Smooth muscle cell (in vitro differentiated cells): ENCODE results near the gene MEPCE. TPM values are rescaled to one million over a fixed set of nuclear protein-coding genes. Genes with fewer than 3 reads are reported as not detected.

Source experiments
- DNase-seq: peaks from one replicate; lab custom pipeline; 2025; ENCODE audit not compliant: unreplicated experiment; lab: John Stamatoyannopoulos, UW
- H2AFZ ChIP-seq: fragments of 200-600 bp; sonication (generic); 2 replicates; pipeline ENCODE4 v1.6.0; 2016; ENCODE audit warnings: antibody characterized with exemption, low read depth, mild to moderate bottlenecking
- H3F3A ChIP-seq: fragments of 200-600 bp; sonication (generic); 2 replicates; pipeline ENCODE4 v1.6.0; 2017; ENCODE audit warnings: antibody characterized with exemption, low read depth
- H3K27ac ChIP-seq: fragments of 200-600 bp; sonication (generic); 2 replicates; pipeline ENCODE4 v1.5.1; 2016; ENCODE audit warnings: low read depth, mild to moderate bottlenecking
- H3K27me3 ChIP-seq: fragments of 200-600 bp; sonication (generic); 2 replicates; pipeline ENCODE4 v1.6.1; 2016; ENCODE audit warnings: low read depth, mild to moderate bottlenecking
- H3K36me3 ChIP-seq: fragments of 200-600 bp; sonication (generic); 2 replicates; pipeline ENCODE4 v1.5.1; 2016; ENCODE audit warnings: low read depth
- H3K4me1 ChIP-seq: fragments of 200-600 bp; sonication (generic); 2 replicates; pipeline ENCODE4 v1.5.1; 2016; ENCODE audit warnings: low read depth
- H3K4me2 ChIP-seq: fragments of 200-600 bp; sonication (generic); 2 replicates; pipeline ENCODE4 v1.6.0; 2016; ENCODE audit warnings: mild to moderate bottlenecking
- H3K4me3 ChIP-seq: fragments of 200-600 bp; sonication (generic); 2 replicates; pipeline ENCODE4 v1.5.1; 2016; ENCODE audit warnings: mild to moderate bottlenecking
- H3K79me2 ChIP-seq: fragments of 200-600 bp; sonication (generic); 2 replicates; pipeline ENCODE4 v1.6.0; 2016; ENCODE audit warnings: low read depth, mild to moderate bottlenecking
- H3K9ac ChIP-seq: fragments of 200-600 bp; sonication (generic); 2 replicates; pipeline ENCODE4 v1.6.0; 2016; ENCODE audit warnings: low read depth
- H3K9me3 ChIP-seq: fragments of 200-600 bp; sonication (generic); replicated peaks from 2 replicates; pipeline ENCODE4 v1.5.1; 2016; ENCODE audit warnings: low read depth
- H4K20me1 ChIP-seq: fragments of 200-600 bp; sonication (generic); 2 replicates; pipeline ENCODE4 v1.6.0; 2016; ENCODE audit warnings: low read depth
- WGBS: methylation state at CpG from one replicate; pipeline ENCODE4 v1.1.7; 2016; ENCODE audit warnings: low lambda C conversion rate; 5-methylcytosine and 5-hydroxymethylcytosine counted together
- polyA plus RNA-seq: library from polyadenylated mRNA; unstranded; fragments of >200 nt; fragmentation: Nextera tagmentation; extraction: Ambion mirVana; gene quantifications from 2 replicates; pipeline ENCODE4 v1.2.1, GENCODE V29; 2016
- total RNA-seq: library from RNA; depleted of rRNA; stranded (reverse); fragments of >200 nt; gene quantifications from 2 replicates; pipeline ENCODE4 v1.2.3, GENCODE V29; 2014
- TF ChIP-seq, protein P1 (sequence below): fragments of 200-600 bp; sonication (generic); IDR thresholded peaks from 2 replicates; pipeline ENCODE4 v1.5.1; 2017; ENCODE audit warnings: borderline replicate concordance, mild to moderate bottlenecking, antibody characterized with exemption; ENCODE audit not compliant: insufficient read depth, poor library complexity, severe bottlenecking

MEPCE gene
- total and polyA plus RNA-seq, 2 experiments from 2014 or later: 14.8 to 19.7 TPM

- H3K4me3 ChIP-seq: no peak overlapping the region
- DNase-seq: no peak
- TF ChIP-seq, protein P1, sequence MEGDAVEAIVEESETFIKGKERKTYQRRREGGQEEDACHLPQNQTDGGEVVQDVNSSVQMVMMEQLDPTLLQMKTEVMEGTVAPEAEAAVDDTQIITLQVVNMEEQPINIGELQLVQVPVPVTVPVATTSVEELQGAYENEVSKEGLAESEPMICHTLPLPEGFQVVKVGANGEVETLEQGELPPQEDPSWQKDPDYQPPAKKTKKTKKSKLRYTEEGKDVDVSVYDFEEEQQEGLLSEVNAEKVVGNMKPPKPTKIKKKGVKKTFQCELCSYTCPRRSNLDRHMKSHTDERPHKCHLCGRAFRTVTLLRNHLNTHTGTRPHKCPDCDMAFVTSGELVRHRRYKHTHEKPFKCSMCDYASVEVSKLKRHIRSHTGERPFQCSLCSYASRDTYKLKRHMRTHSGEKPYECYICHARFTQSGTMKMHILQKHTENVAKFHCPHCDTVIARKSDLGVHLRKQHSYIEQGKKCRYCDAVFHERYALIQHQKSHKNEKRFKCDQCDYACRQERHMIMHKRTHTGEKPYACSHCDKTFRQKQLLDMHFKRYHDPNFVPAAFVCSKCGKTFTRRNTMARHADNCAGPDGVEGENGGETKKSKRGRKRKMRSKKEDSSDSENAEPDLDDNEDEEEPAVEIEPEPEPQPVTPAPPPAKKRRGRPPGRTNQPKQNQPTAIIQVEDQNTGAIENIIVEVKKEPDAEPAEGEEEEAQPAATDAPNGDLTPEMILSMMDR: no peak
- H3F3A ChIP-seq: no peaks in the 10 kb centered on the region
- H3K4me2 ChIP-seq: no peak overlapping the region
- 87% methylated on average over 8 of the region's 8 CpGs for WGBS
- H3K79me2 ChIP-seq: no peaks in the 10 kb centered on the region
- no peaks in the 10 kb centered on the region for H3K9me3 ChIP-seq
- no peaks in the 10 kb centered on the region for H3K27me3 ChIP-seq
- H3K36me3 ChIP-seq: no peaks in the 10 kb centered on the region
- no peak overlapping the region for H3K9ac ChIP-seq
- H3K27ac ChIP-seq: no peak overlapping the region
- H2AFZ ChIP-seq: no peak overlapping the region
- H4K20me1 ChIP-seq: peaks cover 21% of the 10 kb centered on the region
- no peaks in the 10 kb centered on the region for H3K4me1 ChIP-seq
Measured at GRCh38 chr7:100465299-100465698, 35.7 kb downstream of the MEPCE start.

DNA sequence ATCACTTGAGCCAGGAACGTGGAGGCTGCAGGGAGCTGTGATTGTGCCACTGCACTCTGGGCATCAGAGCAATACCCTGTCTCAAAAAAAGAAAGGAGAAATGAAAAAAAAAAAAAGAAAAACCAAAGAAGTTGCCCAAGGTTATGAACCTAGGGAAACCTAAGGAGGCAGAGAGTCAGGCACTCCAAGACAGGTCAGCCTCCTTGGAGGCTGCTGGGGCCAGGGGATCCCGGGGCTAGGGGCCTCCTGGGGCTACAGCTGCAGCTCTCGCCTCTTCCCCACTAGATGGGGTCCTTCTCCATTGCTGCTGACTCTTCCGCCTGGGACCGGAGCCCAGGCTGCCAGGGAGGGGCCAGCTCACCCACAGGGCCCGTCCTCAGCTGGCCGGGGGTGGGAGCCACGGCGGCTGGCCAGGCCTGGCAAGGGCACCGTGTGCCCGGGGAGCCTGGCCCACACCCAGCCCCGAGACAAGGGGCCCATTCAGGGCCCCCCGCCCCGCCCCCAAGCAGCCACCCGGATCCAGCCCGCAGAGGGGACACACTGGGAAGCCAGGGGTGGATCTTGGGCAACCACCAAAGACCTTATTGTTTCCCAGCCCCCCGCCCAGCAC is 36.2 kb downstream of the MEPCE start:
- Histone ChIP-seq H3K4me2 (peak overlapping the region; percentile 59), H3K4me1 (no peaks in the 10 kb centered on the region), H3K9me3 (no peaks in the 10 kb centered on the region), H3K27ac (no peak overlapping the region), H3K79me2 (no peaks in the 10 kb centered on the region), H2AFZ (no peak overlapping the region), H3K4me3 (no peak overlapping the region), H3K27me3 (no peaks in the 10 kb centered on the region), H3K36me3 (no peaks in the 10 kb centered on the region), H4K20me1 (peaks cover 26% of the 10 kb centered on the region), H3F3A (no peaks in the 10 kb centered on the region), H3K9ac (no peak overlapping the region)
- TF ChIP-seq, protein P1: peak; percentile 43
- DNase-seq: peak; percentile 12
- 20% methylated on average over 6 of the region's 17 CpGs for WGBS

DNA sequence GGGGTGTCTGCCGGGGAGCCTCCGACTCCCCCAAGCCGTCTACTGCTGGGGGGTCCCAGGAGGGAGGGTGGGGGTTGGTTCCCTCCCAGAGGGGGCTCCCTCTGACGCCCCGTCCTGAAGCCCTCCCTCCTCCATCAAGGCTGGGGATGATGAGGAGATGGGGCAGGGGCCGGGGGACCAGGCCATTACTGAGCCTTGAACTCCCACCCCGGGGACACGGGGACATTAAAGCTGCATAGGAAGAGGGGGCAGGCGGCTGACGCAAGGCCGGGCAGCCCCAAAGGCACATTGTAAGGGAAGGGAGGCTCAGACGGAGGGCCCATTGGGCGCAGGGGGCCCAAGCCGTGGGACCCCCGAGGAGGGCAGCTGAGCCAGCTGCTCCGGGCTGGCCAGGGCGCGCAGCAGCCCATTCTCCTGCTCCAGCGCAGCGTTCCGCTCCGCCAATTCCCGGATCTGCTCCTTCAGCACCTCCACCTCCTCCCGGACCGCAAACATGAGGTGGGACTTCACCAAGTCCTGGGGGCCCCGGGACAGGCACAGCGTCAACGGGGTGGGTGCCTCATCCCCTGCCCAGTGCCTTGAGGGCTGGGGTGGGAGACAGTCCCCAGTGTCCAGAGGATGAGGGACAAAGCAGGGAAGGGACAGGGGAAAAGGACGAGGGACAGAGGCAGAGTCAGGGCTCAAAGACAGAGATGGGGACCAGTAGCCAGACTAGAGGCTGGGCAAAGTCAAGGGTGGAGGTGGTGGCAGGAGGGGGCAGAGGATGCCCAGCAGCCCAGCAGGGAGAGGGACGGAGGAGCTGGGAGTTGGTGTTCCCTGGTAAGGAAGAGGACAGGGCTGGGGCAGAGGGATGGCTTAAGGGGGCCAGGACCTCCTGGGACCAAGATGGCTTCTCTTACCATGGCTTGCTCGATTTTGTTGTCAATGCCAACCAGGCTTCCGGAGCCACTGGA is 37.3 kb downstream of the MEPCE start:
- no peaks in the 10 kb centered on the region for H3K9me3 ChIP-seq
- TF ChIP-seq, protein P1: no peak
- 94% methylated on average over 32 of the region's 32 CpGs for WGBS
- no peaks in the 10 kb centered on the region for H3K27me3 ChIP-seq
- no peak overlapping the region for H3K27ac ChIP-seq
- H3K4me1 ChIP-seq: no peaks in the 10 kb centered on the region
- H3K9ac ChIP-seq: no peak overlapping the region
- no peak overlapping the region for H3K4me2 ChIP-seq
- no peak overlapping the region for H2AFZ ChIP-seq
- no peak for DNase-seq
- peaks cover 33% of the 10 kb centered on the region for H4K20me1 ChIP-seq
- H3K4me3 ChIP-seq: no peak overlapping the region
- H3F3A ChIP-seq: no peaks in the 10 kb centered on the region
- no peaks in the 10 kb centered on the region for H3K79me2 ChIP-seq
- H3K36me3 ChIP-seq: no peaks in the 10 kb centered on the region
